Lower leg skin (tissue), 4 donors: Measurements from ENCODE around the gene ATP7B. TPM values are rescaled to one million over a fixed set of nuclear protein-coding genes. Genes with fewer than 3 reads are reported as not detected.
"Not testable (repeated sequence)": the region's sequence is repeated elsewhere in the genome, so short reads cannot be mapped to it uniquely, and the experiment has no call there.

Source experiments
- DNase-seq, 2 donors: peaks; one replicate each; pipeline ENCODE4 v3.0.0-alpha.2; 2019; ENCODE audit warnings: low spot score in 2 of 2
- H3K4me3 ChIP-seq: fragments of 200-600 bp; sonication (generic); 2 replicates; pipeline ENCODE4 v1.5.1; 2017; ENCODE audit warnings: mild to moderate bottlenecking, low read depth; ENCODE audit not compliant: poor library complexity, severe bottlenecking
- CTCF ChIP-seq, 3 donors: fragments of 450-650 bp; IDR thresholded peaks; one replicate each; pipeline ENCODE4 v1.5.1; 2016; ENCODE audit warnings: antibody characterized with exemption in 3 of 3, mild to moderate bottlenecking in 3 of 3, moderate library complexity in 2 of 3
- POLR2A ChIP-seq, 2 donors: fragments of 450-650 bp; IDR thresholded peaks; one replicate each; pipeline ENCODE4 v1.6.1; 2016 to 2017; ENCODE audit warnings: antibody characterized with exemption in 2 of 2, mild to moderate bottlenecking in 1 of 2, moderate library complexity in 1 of 2
- WGBS, 2 donors: methylation state at CpG; one replicate each; pipeline ENCODE4 v1.1.5; 2018; 5-methylcytosine and 5-hydroxymethylcytosine counted together
- intact Hi-C: fragments of 100-400 bp; cut with DNase I; formaldehyde crosslinking; loops from one replicate; pipeline ENCODE4 v1.15.0; 2023; ENCODE audit warnings: low total_unique reads
- total RNA-seq, 4 donors: library from RNA; depleted of rRNA; stranded (reverse); fragments of >200 nt; gene quantifications; one replicate each; pipeline ENCODE4 v1.1.0, GENCODE V29; 2016

ATP7B gene
- total RNA-seq, 4 donors from 2014 or later = 2.6 to 6.1 (median 4.0) TPM

- H3K4me3 ChIP-seq = no peak overlapping the region
- WGBS, 2 donors = 88 to 92% methylated on average over 1 of the region's 1 CpG
- DNase-seq = no peak
- TF ChIP-seq POLR2A (IDR thresholded peaks at IDR 0.05) = no peak
- TF ChIP-seq CTCF (IDR thresholded peaks at IDR 0.05) = no peak
- intact Hi-C loops = no loop called here
These were observed 24.8 kb upstream of the ATP7B start for GRCh38 chr13:52036037-52036436.

GRCh38 chr13:52034616-52035226 is 23.5 kb upstream of the ATP7B start:
- DNase-seq = no peak
- intact Hi-C loops = no loop called here
- TF ChIP-seq POLR2A (IDR thresholded peaks at IDR 0.05) = no peak
- no peak for TF ChIP-seq CTCF (IDR thresholded peaks at IDR 0.05)
- WGBS, 2 donors = 76 to 91% methylated on average over 5 of the region's 5 CpGs
- no peak overlapping the region for H3K4me3 ChIP-seq

GRCh38 chr13:52033039-52033438 is 21.8 kb upstream of the ATP7B start:
- 83 to 88% methylated on average over 2 of the region's 2 CpGs for WGBS, 2 donors
- no peak for DNase-seq

GRCh38 chr13:52030401-52030800 is 19.2 kb upstream of the ATP7B start:
- intact Hi-C loops, DNase-seq, H3K4me3 ChIP-seq: not testable (repeated sequence)
- 96 to 98% methylated on average over 6 of the region's 6 CpGs for WGBS, 2 donors

More at GRCh38 chr13:52033039-52033438, 21.8 kb upstream of the ATP7B start:
- no peak overlapping the region for H3K4me3 ChIP-seq
- TF ChIP-seq CTCF (IDR thresholded peaks at IDR 0.05) (no peak), POLR2A (IDR thresholded peaks at IDR 0.05) (no peak)
- intact Hi-C loops = no loop called here

- H3K4me3 ChIP-seq = no peak overlapping the region
- 90 to 92% methylated on average over 4 of the region's 4 CpGs for WGBS, 2 donors
- intact Hi-C loops = no loop called here
- no peak for DNase-seq
- TF ChIP-seq CTCF (IDR thresholded peaks at IDR 0.05) = no peak
- no peak for TF ChIP-seq POLR2A (IDR thresholded peaks at IDR 0.05)
These were observed 18.3 kb upstream of the ATP7B start for GRCh38 chr13:52029569-52029968.

- H3K4me3 ChIP-seq = no peak overlapping the region
- intact Hi-C loops = no loop called here
- WGBS, 2 donors = 95 to 97% methylated on average over 1 of the region's 1 CpG
- DNase-seq = no peak
- no peak for TF ChIP-seq CTCF (IDR thresholded peaks at IDR 0.05)
- TF ChIP-seq POLR2A (IDR thresholded peaks at IDR 0.05) = no peak
These were observed 16.6 kb upstream of the ATP7B start for GRCh38 chr13:52027832-52028231.
